Vagina (tissue), 2 donors: ENCODE results near the gene NPDC1.

ENCODE experiments used
- CTCF ChIP-seq, 3 experiments: fragments of 450-650 bp in 2 of 3; fragments of 200-600 bp in 1 of 3; sonication (generic) in 1 of 3; IDR thresholded peaks; one replicate each; pipeline ENCODE4 v1.5.1; 2017 to 2019; ENCODE audit warnings: antibody characterized with exemption in 3 of 3, mild to moderate bottlenecking in 2 of 3, moderate library complexity in 2 of 3
- POLR2A ChIP-seq, 2 donors: fragments of 450-650 bp; IDR thresholded peaks; one replicate each; pipeline ENCODE4 v1.6.1; 2017; ENCODE audit warnings: antibody characterized with exemption in 2 of 2, mild to moderate bottlenecking in 2 of 2, moderate library complexity in 2 of 2

DNA sequence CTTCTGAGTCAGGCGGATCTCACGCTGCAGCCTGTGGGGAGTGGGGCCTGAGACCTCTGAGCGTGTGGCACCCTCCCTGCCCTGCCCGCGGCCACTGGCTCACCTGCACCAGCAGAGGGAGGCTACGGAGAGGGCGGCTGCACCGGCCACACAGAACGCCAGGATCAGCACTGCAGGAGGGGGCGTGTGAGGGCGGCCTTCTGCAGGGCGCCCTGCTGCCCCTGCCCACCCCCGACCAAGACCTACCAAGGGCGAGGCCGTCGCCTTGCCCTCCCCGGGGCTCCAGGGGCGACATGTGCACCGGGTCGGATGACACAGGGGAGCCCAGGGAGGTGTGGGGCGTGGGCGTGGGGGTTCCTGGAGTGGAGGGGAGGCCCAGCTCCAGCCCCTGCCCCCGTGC lies 5.4 kb downstream of the NPDC1 start:
- no peak for TF ChIP-seq CTCF (IDR thresholded peaks at IDR 0.05)
- no peak for TF ChIP-seq POLR2A (IDR thresholded peaks at IDR 0.05)
